Measurements from ENCODE around the gene HK2. TPM values are rescaled to one million over a fixed set of nuclear protein-coding genes. Genes with fewer than 3 reads are reported as not detected.

HK2 gene
- total and polyA plus RNA-seq, 2 of the 4 experiments (the other 2 are of a cell fraction): 17.4 to 20.9 TPM

DNA sequence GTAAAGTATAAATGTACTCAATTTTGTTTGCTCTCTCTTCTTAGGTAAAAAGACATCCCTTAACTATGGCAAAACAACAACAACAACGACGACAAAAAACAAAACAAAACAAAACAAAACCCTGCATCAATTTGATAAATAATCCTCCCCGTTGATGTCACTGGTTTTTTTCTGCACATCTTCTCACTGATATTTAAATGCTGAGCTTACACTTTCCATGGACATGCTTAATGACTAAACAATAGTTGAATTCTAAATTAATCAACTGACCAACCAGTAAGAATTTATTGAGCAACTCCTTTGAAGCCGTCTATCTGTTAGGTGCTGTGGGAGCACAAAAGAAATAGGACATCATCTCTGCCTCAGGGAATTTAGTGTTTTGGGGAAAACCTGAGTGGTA is 104.3 kb downstream of the HK2 start:
- no peaks in the 10 kb centered on the region; the same call in 1 of the 2 replicates for H3K36me3 ChIP-seq (ENCODE audit: control insufficient read depth, insufficient read depth, low read length)
- CTCF ChIA-PET: interaction anchor here (0.7 kb wide), 1 partner anchor 500 kb away, joined by 3 read pairs; no protein-coding TSS in a partner anchor
- no peak overlapping the region for H2BK120ac ChIP-seq (ENCODE audit: low read depth, low read length)
- no peak overlapping the region for H3K4me3 ChIP-seq (ENCODE audit: insufficient read depth, low read depth, low read length)
- no peak overlapping the region for H3K23ac ChIP-seq (ENCODE audit: low read depth, low read length)
- H2AK5ac ChIP-seq (ENCODE audit: low read depth, low read length): no peak overlapping the region
- no peak overlapping the region for H4K5ac ChIP-seq (ENCODE audit: low read depth, low read length)
- no peaks in the 10 kb centered on the region for H3K9me3 ChIP-seq (ENCODE audit: control insufficient read depth, insufficient read depth, low read length)
- H4K91ac ChIP-seq (ENCODE audit: insufficient read depth, low read depth, low read length): no peak overlapping the region
- no CpG with 5 or more reads among the region's 4 CpGs for WGBS, 2 experiments (ENCODE audit: extremely low coverage in 2 of 2, insufficient read length in 1 of 2)
- POLR2A ChIA-PET (ENCODE audit: unreplicated experiment): no interaction called here
- DNase-seq (no peak), ATAC-seq (ENCODE audit: low read depth) (no peak)
- no peak overlapping the region for H3K9ac ChIP-seq (ENCODE audit: low read depth, low read length)
- no peak overlapping the region for H3K14ac ChIP-seq (replicated peaks; ENCODE audit: low read depth, low read length)
- H3K9me1 ChIP-seq (ENCODE audit: insufficient read depth, low read length): no peaks in the 10 kb centered on the region
- H2AFZ ChIP-seq (replicated peaks; ENCODE audit: low read length, poor library complexity): no peak overlapping the region
- BruUV-seq (replicated peaks): no TSS peak
- H4K8ac ChIP-seq (ENCODE audit: low read depth in 2 of 2, low read length in 2 of 2): no peak overlapping the region
- H3K56ac ChIP-seq (ENCODE audit: extremely low read depth, insufficient read depth, low read length): no peak overlapping the region
- no peaks in the 10 kb centered on the region for H3K4me1 ChIP-seq (ENCODE audit: control insufficient read depth, insufficient read depth, low read length)
- in situ Hi-C loops (cut with MboI; ENCODE audit: low sequenced_read_pairs): no loop called here
- intact Hi-C loops (cut with micrococcal nuclease): no loop called here
- H3K18ac ChIP-seq (ENCODE audit: low read depth, low read length): no peak overlapping the region
- H3K27ac ChIP-seq (ENCODE audit: insufficient read depth, low read length): no peak overlapping the region
- H4K20me1 ChIP-seq (ENCODE audit: insufficient read depth, low read length): no peaks in the 10 kb centered on the region
- no peak overlapping the region for H2AK9ac ChIP-seq (replicated peaks; ENCODE audit: low read depth, low read length, poor library complexity)
- TF ChIP-seq RCOR1 (IDR thresholded peaks at IDR 0.05; ENCODE audit: insufficient replicate concordance, low read length): no peak
- no peak for TF ChIP-seq MXI1 (IDR thresholded peaks at IDR 0.05; ENCODE audit: borderline replicate concordance, low read depth, low read length)
- TF ChIP-seq, protein P1, sequence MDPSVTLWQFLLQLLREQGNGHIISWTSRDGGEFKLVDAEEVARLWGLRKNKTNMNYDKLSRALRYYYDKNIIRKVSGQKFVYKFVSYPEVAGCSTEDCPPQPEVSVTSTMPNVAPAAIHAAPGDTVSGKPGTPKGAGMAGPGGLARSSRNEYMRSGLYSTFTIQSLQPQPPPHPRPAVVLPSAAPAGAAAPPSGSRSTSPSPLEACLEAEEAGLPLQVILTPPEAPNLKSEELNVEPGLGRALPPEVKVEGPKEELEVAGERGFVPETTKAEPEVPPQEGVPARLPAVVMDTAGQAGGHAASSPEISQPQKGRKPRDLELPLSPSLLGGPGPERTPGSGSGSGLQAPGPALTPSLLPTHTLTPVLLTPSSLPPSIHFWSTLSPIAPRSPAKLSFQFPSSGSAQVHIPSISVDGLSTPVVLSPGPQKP (IDR thresholded peaks at IDR 0.05; ENCODE audit: borderline replicate concordance, low read depth, low read length): no peak
- no peak for TF ChIP-seq BHLHE40 (IDR thresholded peaks at IDR 0.05; ENCODE audit: low read depth, low read length)
- 0 out of 2 replicates have a peak, but pooled peaks have one; percentile 7 for TF ChIP-seq MAFK (IDR thresholded peaks at IDR 0.05; ENCODE audit: low read depth, low read length)
- TF ChIP-seq SMC3 (IDR thresholded peaks at IDR 0.05; ENCODE audit: low read depth, low read length): no peak
- TF ChIP-seq NFE2L2 (IDR thresholded peaks at IDR 0.05; ENCODE audit: low read depth, low read length): no peak
- TF ChIP-seq RFX5 (IDR thresholded peaks at IDR 0.05; ENCODE audit: low read depth, low read length): no peak
- no peak overlapping the region for H3K4me2 ChIP-seq (ENCODE audit: low read depth, low read length)
- H2BK15ac ChIP-seq (ENCODE audit: low read depth, low read length): no peak overlapping the region
- H3K4ac ChIP-seq (ENCODE audit: low read depth, low read length): no peak overlapping the region
- dilution Hi-C loops (cut with HindIII; ENCODE audit: low sequenced_read_pairs, unreplicated experiment): no loop called here
- H2BK20ac ChIP-seq (ENCODE audit: low read depth, low read length): no peak overlapping the region
- H2BK5ac ChIP-seq (ENCODE audit: low read depth, low read length, poor library complexity, severe bottlenecking): no peak overlapping the region
- H3K27me3 ChIP-seq (ENCODE audit: control insufficient read depth, insufficient read depth, low read length): no peaks in the 10 kb centered on the region
- peaks cover 0 to 4% of the 10 kb centered on the region in 2 experiments; a peak in 1 of 4 replicates for H3K79me1 ChIP-seq (ENCODE audit: low read depth in 1 of 2, low read length in 2 of 2)

Data from IMR-90 (cell line).